ENCODE data around the gene MICAL2.

MICAL2 gene

DNA sequence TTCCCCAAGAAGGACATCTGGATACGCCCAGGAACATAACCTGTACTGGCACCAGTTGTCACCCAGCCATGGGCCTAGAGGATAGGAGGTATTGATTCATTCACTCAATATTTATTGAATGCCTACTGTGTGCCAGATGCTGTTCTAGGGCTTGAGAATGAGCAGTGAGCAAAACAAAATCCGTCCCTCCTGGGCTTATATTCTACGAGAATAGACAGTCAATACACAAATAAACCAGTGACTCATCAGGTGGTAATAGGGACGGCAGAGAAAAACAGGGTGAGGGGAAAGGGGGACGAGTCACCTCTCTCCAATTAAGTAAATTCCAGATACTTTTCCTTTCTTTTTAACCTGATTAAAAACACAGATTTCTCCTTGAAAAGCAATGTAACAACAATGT lies 103.5 kb downstream of the MICAL2 start:
- H2AFZ ChIP-seq (ENCODE audit: low read length, unreplicated experiment) = no peak overlapping the region
- peaks cover 39% of the 10 kb centered on the region for H3K4me1 ChIP-seq (ENCODE audit: control insufficient read depth, insufficient read depth, low read length, unreplicated experiment)
- peak overlapping the region; percentile 16; the same call in 1 of the 2 replicates for H3K4me3 ChIP-seq (ENCODE audit: low read depth, low read length)
- no peaks in the 10 kb centered on the region for H3K79me2 ChIP-seq (ENCODE audit: control insufficient read depth, insufficient read depth, low read length, unreplicated experiment)
- peaks cover 11% of the 10 kb centered on the region for H3K36me3 ChIP-seq (ENCODE audit: insufficient read depth, low read length)
- H3K27ac ChIP-seq (ENCODE audit: low read depth, low read length) = peak overlapping the region; percentile 79
- H3K27me3 ChIP-seq (ENCODE audit: insufficient read depth, low read length) = no peaks in the 10 kb centered on the region

DNA sequence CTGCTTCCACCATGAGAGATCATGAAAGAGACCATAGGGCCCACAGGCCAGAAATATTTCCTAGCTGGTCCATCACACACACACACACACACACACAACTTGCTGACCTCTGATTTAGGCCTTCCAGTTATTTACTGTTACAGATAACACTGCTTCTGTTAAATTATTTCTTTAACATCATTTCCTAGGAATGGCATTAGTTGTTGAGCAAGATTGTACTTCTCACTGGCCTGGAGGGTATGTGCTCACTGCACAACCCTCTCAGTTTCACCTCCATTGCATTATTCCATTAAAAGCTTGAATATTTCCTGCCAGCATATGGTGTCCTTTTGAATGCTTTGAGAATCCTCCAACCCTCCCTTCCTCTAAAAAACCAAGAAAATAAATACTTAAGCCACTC lies 104.4 kb downstream of the MICAL2 start:
- Histone ChIP-seq H2AFZ (ENCODE audit: low read length, unreplicated experiment) (no peak overlapping the region), H3K27me3 (ENCODE audit: insufficient read depth, low read length) (no peaks in the 10 kb centered on the region), H3K27ac (ENCODE audit: low read depth, low read length) (peak overlapping the region; percentile 79), H3K4me3 (ENCODE audit: low read depth, low read length) (no peak overlapping the region), H3K79me2 (ENCODE audit: control insufficient read depth, insufficient read depth, low read length, unreplicated experiment) (no peaks in the 10 kb centered on the region), H3K4me1 (ENCODE audit: control insufficient read depth, insufficient read depth, low read length, unreplicated experiment) (peaks cover 47% of the 10 kb centered on the region), H3K36me3 (ENCODE audit: insufficient read depth, low read length) (peaks cover 5% of the 10 kb centered on the region; the same call in 1 of the 2 replicates)

GRCh38 chr11:12215181-12215593 lies 104.8 kb downstream of the MICAL2 start:
- Histone ChIP-seq H3K4me1 (ENCODE audit: control insufficient read depth, insufficient read depth, low read length, unreplicated experiment) (peaks cover 52% of the 10 kb centered on the region), H3K27me3 (ENCODE audit: insufficient read depth, low read length) (no peaks in the 10 kb centered on the region), H3K79me2 (ENCODE audit: control insufficient read depth, insufficient read depth, low read length, unreplicated experiment) (no peaks in the 10 kb centered on the region), H3K4me3 (ENCODE audit: low read depth, low read length) (no peak overlapping the region), H3K27ac (ENCODE audit: low read depth, low read length) (peak overlapping the region; percentile 79), H3K36me3 (ENCODE audit: insufficient read depth, low read length) (peaks cover 3% of the 10 kb centered on the region; the same call in 1 of the 2 replicates), H2AFZ (ENCODE audit: low read length, unreplicated experiment) (no peak overlapping the region)

GRCh38 chr11:12216041-12216451 lies 105.7 kb downstream of the MICAL2 start:
- Histone ChIP-seq H3K79me2 (ENCODE audit: control insufficient read depth, insufficient read depth, low read length, unreplicated experiment) (no peaks in the 10 kb centered on the region), H3K4me3 (ENCODE audit: low read depth, low read length) (no peak overlapping the region), H3K4me1 (ENCODE audit: control insufficient read depth, insufficient read depth, low read length, unreplicated experiment) (peaks cover 58% of the 10 kb centered on the region), H3K36me3 (ENCODE audit: insufficient read depth, low read length) (peaks cover 2% of the 10 kb centered on the region; the same call in 1 of the 2 replicates), H3K27me3 (ENCODE audit: insufficient read depth, low read length) (no peaks in the 10 kb centered on the region), H3K27ac (ENCODE audit: low read depth, low read length) (no peak overlapping the region), H2AFZ (ENCODE audit: low read length, unreplicated experiment) (no peak overlapping the region)

GRCh38 chr11:12216671-12217374 lies 106.4 kb downstream of the MICAL2 start:
- no peaks in the 10 kb centered on the region for H3K79me2 ChIP-seq (ENCODE audit: control insufficient read depth, insufficient read depth, low read length, unreplicated experiment)
- H3K36me3 ChIP-seq (ENCODE audit: insufficient read depth, low read length) = peaks cover 6% of the 10 kb centered on the region; the same call in 1 of the 2 replicates
- no peak overlapping the region for H3K4me3 ChIP-seq (ENCODE audit: low read depth, low read length)
- H3K4me1 ChIP-seq (ENCODE audit: control insufficient read depth, insufficient read depth, low read length, unreplicated experiment) = peaks cover 57% of the 10 kb centered on the region
- H3K27ac ChIP-seq (ENCODE audit: low read depth, low read length) = no peak overlapping the region
- no peak overlapping the region for H2AFZ ChIP-seq (ENCODE audit: low read length, unreplicated experiment)
- no peaks in the 10 kb centered on the region for H3K27me3 ChIP-seq (ENCODE audit: insufficient read depth, low read length)

DNA sequence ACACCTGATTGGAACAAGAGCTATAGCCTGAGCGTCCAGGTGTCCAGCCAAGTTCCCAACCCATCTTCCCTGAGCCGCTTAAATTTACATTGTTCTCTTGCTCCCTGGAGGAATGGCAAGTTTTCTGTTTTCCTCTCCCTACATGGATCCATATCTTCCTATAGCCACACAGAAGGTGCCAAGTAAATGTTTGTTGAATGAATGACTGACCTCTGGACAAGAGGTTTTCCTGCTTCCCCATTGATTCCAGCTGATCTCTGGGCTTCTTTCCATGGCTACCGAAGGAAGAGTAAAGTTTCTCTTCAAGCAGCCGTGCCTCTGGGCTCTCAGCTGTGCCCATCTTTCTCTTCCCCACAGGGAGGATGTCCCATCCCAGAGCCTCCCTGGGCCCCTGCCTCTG lies 107.5 kb downstream of the MICAL2 start:
- Histone ChIP-seq H3K27me3 (ENCODE audit: insufficient read depth, low read length) (no peaks in the 10 kb centered on the region), H3K79me2 (ENCODE audit: control insufficient read depth, insufficient read depth, low read length, unreplicated experiment) (no peaks in the 10 kb centered on the region), H2AFZ (ENCODE audit: low read length, unreplicated experiment) (no peak overlapping the region), H3K27ac (ENCODE audit: low read depth, low read length) (no peak overlapping the region), H3K36me3 (ENCODE audit: insufficient read depth, low read length) (peaks cover 10% of the 10 kb centered on the region; the same call in 1 of the 2 replicates), H3K4me1 (ENCODE audit: control insufficient read depth, insufficient read depth, low read length, unreplicated experiment) (peaks cover 47% of the 10 kb centered on the region), H3K4me3 (ENCODE audit: low read depth, low read length) (no peak overlapping the region)

DNA sequence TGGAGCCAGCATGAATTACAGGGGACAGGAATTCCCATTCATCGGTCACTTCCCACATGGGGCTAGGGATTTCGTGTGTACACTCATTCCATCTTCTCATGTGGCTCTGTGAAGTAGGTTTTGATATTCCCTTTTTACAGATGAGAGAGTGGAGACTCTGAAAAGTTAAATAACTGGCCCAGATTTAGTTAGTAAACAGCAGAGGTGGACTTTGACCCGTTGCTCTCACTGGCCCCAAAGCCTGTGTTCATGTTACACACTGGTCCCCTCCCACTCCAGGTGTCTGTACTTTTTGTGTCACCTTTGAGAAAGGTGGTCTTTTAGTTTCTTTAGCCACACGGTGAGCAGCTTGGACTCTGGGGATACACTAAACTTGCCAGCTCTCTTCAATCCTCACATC lies 108.5 kb downstream of the MICAL2 start:
- peaks cover 11% of the 10 kb centered on the region; the same call in 1 of the 2 replicates for H3K36me3 ChIP-seq (ENCODE audit: insufficient read depth, low read length)
- no peaks in the 10 kb centered on the region for H3K79me2 ChIP-seq (ENCODE audit: control insufficient read depth, insufficient read depth, low read length, unreplicated experiment)
- H3K27ac ChIP-seq (ENCODE audit: low read depth, low read length) = no peak overlapping the region
- H2AFZ ChIP-seq (ENCODE audit: low read length, unreplicated experiment) = no peak overlapping the region
- no peaks in the 10 kb centered on the region for H3K27me3 ChIP-seq (ENCODE audit: insufficient read depth, low read length)
- H3K4me1 ChIP-seq (ENCODE audit: control insufficient read depth, insufficient read depth, low read length, unreplicated experiment) = peaks cover 37% of the 10 kb centered on the region
- H3K4me3 ChIP-seq (ENCODE audit: low read depth, low read length) = no peak overlapping the region

DNA sequence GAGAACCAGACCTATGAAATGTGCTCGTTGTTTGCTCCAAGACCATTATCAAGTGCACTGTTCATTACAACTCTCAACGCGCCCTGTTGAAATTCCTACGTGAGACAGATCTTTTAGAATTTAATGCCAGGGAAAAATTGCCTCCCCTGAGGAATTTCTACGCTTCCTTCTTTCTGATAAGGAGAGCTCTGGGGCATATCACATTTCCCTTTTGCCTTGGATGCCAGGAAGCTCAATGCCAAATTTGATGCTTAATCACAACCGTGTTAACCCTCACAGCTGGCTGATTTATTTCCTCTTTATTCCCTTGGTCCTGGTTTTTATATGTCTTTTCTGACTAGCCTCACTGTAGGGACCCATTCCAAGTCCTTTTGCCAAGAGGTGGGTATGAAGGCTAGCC lies 109.4 kb downstream of the MICAL2 start:
- H3K27ac ChIP-seq (ENCODE audit: low read depth, low read length) = peak overlapping the region; percentile 58
- no peaks in the 10 kb centered on the region for H3K27me3 ChIP-seq (ENCODE audit: insufficient read depth, low read length)
- peaks cover 29% of the 10 kb centered on the region for H3K4me1 ChIP-seq (ENCODE audit: control insufficient read depth, insufficient read depth, low read length, unreplicated experiment)
- no peak overlapping the region for H3K4me3 ChIP-seq (ENCODE audit: low read depth, low read length)
- no peak overlapping the region for H2AFZ ChIP-seq (ENCODE audit: low read length, unreplicated experiment)
- H3K79me2 ChIP-seq (ENCODE audit: control insufficient read depth, insufficient read depth, low read length, unreplicated experiment) = no peaks in the 10 kb centered on the region
- H3K36me3 ChIP-seq (ENCODE audit: insufficient read depth, low read length) = peaks cover 11% of the 10 kb centered on the region; the same call in 1 of the 2 replicates

GRCh38 chr11:12220305-12220704 lies 109.9 kb downstream of the MICAL2 start:
- peak overlapping the region; percentile 58; the same call in 1 of the 2 replicates for H3K27ac ChIP-seq (ENCODE audit: low read depth, low read length)
- H3K79me2 ChIP-seq (ENCODE audit: control insufficient read depth, insufficient read depth, low read length, unreplicated experiment) = no peaks in the 10 kb centered on the region
- H3K27me3 ChIP-seq (ENCODE audit: insufficient read depth, low read length) = no peaks in the 10 kb centered on the region
- H3K36me3 ChIP-seq (ENCODE audit: insufficient read depth, low read length) = peaks cover 11% of the 10 kb centered on the region; the same call in 1 of the 2 replicates
- H3K4me3 ChIP-seq (ENCODE audit: low read depth, low read length) = no peak overlapping the region
- no peak overlapping the region for H2AFZ ChIP-seq (ENCODE audit: low read length, unreplicated experiment)
- peaks cover 24% of the 10 kb centered on the region for H3K4me1 ChIP-seq (ENCODE audit: control insufficient read depth, insufficient read depth, low read length, unreplicated experiment)

DNA sequence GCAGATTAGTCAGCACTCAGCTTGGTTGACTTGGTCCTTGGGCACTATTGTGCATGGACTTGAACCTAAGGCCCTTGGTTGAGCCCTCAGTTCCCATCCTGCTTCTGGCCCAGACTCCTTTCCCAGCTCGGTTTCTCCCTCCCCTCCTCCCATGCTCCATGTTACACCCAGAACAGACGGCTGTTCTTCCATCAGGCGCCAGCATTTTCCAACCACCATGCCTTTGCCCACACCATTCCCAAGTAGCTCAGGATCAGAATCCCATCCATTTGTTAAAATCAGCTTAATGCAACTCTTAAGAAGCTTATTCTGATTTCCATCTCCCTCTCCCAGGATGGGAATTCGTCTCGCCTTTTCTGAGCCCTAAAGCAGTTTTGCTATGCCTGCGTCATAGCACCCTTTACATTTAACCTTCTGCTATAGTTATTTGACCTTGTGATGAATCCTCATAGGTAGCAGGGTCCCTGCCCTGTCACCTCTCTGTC lies 110.7 kb downstream of the MICAL2 start:
- peaks cover 14% of the 10 kb centered on the region; the same call in 1 of the 2 replicates for H3K36me3 ChIP-seq (ENCODE audit: insufficient read depth, low read length)
- no peaks in the 10 kb centered on the region for H3K79me2 ChIP-seq (ENCODE audit: control insufficient read depth, insufficient read depth, low read length, unreplicated experiment)
- peaks cover 22% of the 10 kb centered on the region for H3K4me1 ChIP-seq (ENCODE audit: control insufficient read depth, insufficient read depth, low read length, unreplicated experiment)
- H3K4me3 ChIP-seq (ENCODE audit: low read depth, low read length) = no peak overlapping the region
- no peak overlapping the region for H3K27ac ChIP-seq (ENCODE audit: low read depth, low read length)
- H2AFZ ChIP-seq (ENCODE audit: low read length, unreplicated experiment) = no peak overlapping the region
- H3K27me3 ChIP-seq (ENCODE audit: insufficient read depth, low read length) = no peaks in the 10 kb centered on the region
